Ureter (tissue), 1 donor: ENCODE data around the gene ADAMTS9. TPM values are rescaled to one million over a fixed set of nuclear protein-coding genes. Genes with fewer than 3 reads are reported as not detected.

Experiments
- DNase-seq: peaks from one replicate; pipeline ENCODE4 v3.0.0-alpha.2; 2020; ENCODE audit warnings: low spot score
- total RNA-seq: library from RNA; stranded (reverse); gene quantifications from one replicate; pipeline ENCODE4 v1.2.4, GENCODE V29; 2023
- donor health status: DM: yes; HTN: yes; CAD: no.

The ADAMTS9 gene
- total RNA-seq, 1 donor from 2014 or later = 153 TPM

GRCh38 chr3:64489361-64490044, 198.3 kb downstream of the ADAMTS9 start:
- peak; percentile 64 for DNase-seq

- DNase-seq = no peak
These were observed 198.9 kb downstream of the ADAMTS9 start for GRCh38 chr3:64488939-64489338.

- peak; percentile 87 for DNase-seq
These were observed 203.4 kb downstream of the ADAMTS9 start for GRCh38 chr3:64484289-64484992.

DNA sequence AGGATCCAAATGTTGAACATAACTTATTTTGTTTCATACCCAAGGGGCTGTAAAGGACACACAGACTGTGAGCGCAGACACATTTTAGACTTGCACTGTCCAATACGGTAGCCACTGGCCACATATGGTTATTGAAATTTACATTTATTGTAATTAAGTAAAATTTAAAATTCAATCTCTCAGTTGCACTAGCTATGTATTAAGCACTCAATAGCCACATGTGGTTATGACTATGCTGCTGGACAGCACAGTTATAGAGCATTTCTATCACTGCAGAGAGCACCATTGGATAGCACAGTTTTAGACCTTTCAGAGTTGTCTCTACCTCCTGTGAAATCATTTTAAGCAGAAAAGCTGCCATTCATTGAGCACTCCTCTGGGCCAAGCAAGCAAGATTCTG, 204.3 kb downstream of the ADAMTS9 start:
- DNase-seq = no peak

DNA sequence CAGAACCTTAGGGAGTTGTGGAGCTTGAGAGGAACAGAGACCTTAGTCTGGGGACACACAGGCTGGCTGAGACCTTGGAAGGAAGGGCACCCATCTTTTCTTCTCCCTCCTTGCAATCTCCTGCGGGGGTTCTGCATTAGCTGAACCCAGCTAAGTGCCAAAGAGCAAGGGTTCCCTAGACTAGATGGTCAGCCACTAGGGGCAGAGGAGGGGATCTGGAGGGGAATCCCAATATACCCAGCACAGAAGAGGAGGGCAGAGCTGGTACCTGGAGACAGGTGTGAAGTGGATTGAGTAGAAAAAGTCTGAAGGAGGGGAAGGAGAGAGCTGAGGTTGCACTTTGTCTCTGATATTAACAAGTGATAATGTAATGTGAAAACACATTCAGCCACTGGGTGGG, 212.8 kb downstream of the ADAMTS9 start:
- DNase-seq = no peak

DNA sequence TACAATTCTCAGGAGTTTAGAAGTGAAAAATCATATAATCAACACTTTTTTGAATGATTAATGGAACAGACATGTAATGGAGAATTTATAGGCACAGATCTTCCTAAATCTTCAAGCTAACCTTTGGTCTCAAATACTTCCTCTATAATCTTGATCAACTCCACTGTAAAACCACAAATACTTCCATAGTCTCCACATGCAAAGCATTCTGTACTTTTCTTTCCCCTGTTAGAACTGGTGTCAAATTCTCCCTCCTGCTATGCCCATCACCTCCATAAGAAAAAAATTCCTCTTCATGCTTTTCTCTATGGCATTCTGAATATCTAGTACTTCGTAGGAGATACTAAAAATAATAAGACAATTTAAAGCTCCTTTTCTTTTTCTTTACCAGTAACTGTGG, 214.3 kb downstream of the ADAMTS9 start:
- DNase-seq = no peak

DNA sequence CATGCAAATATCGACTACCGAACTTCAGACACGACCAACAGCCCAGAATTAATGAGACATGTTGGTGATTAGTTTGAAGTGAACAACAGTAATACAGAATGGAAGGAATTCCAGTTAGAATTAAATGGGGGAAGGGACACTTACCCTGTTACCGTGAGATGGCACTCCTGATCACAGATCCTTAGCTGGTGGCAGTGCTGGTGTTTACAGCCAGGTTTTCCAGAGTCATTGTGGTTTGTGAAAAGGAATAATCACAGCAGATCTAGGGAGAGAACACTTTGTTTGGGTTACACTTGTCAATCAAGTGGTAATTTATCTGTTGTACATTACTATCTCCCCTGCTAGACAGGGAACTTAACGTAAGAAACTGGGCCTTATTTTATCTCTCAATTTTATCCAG, 217.4 kb downstream of the ADAMTS9 start:
- DNase-seq = no peak

DNA sequence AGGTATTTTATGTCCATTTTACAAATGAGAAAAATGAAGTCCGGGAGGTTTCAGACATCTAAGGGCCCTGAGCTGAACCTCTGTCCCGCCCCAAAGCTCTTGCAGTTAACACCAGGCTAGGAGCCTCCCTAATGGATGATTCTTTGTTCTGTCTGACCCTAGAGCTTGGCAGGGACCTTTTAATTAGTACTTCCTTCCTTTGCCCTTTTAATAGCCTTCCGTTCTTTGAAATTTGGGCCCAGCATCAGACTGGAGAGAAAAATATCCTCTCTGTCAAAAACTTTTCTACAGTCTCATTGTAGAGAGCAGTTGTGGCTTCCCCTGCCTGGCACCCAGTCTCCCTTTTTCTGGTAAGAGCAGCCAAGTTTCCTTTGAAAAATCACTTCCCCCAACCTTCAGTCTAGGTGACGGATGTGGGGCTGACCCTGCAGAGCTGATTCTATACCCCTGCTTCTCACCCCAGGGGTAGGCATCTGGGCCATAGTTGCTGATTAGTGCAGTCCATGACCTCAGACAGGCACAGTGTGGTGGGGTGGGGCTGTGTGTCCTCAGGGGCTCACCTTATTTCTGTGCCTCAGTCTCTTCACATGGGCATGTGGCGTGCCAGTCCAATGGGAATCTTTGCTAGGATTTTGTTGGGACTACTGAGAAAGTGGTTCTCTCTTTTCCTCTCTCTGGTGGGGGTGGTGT, 220.4 kb downstream of the ADAMTS9 start:
- no peak for DNase-seq
